Activated CD8-positive, alpha-beta T cell treated with anti-CD3 and anti-CD28 coated beads for 36 hours (primary cell): ENCODE results near the gene GALNT16. TPM values are rescaled to one million over a fixed set of nuclear protein-coding genes. Genes with fewer than 3 reads are reported as not detected.

ENCODE experiments used
- ATAC-seq: fragments of 200-7000 bp; cut with Tn5 transposase; one replicate; pipeline ENCODE4 v1.10.0; 2021; ENCODE audit warnings: mild to moderate bottlenecking, moderate library complexity
- CTCF ChIA-PET: fragments of 350-600 bp; sonication (Branson Sonifier 250); formaldehyde crosslinking; loops from one replicate; lab custom pipeline; 2021; ENCODE audit warnings: antibody characterized with exemption; lab: Charles Lee
- POLR2A ChIA-PET: fragments of 350-600 bp; sonication (Branson Sonifier 250); formaldehyde crosslinking; loops from one replicate; lab custom pipeline; 2021; ENCODE audit warnings: antibody characterized with exemption; lab: Charles Lee
- DNase-seq: peaks from one replicate; pipeline ENCODE4 v3.0.0-alpha.2; 2020
- H3K27ac Mint-ChIP-seq: one replicate; pipeline ENCODE4 v1.8.0; 2021; ENCODE audit warnings: mild to moderate bottlenecking, mixed read lengths
- H3K27me3 Mint-ChIP-seq: one replicate; pipeline ENCODE4 v1.8.0; 2021; ENCODE audit warnings: mixed read lengths
- H3K36me3 Mint-ChIP-seq: one replicate; pipeline ENCODE4 v1.8.0; 2021; ENCODE audit warnings: low read depth, mixed read lengths
- H3K4me1 Mint-ChIP-seq: one replicate; pipeline ENCODE4 v1.8.0; 2021; ENCODE audit warnings: low read depth, mixed read lengths
- H3K4me3 Mint-ChIP-seq: one replicate; pipeline ENCODE4 v1.8.0; 2021; ENCODE audit warnings: mild to moderate bottlenecking, moderate library complexity, mixed read lengths
- H3K9me3 Mint-ChIP-seq: one replicate; pipeline ENCODE4 v1.8.0; 2021; ENCODE audit warnings: mixed read lengths
- intact Hi-C: fragments of 100-400 bp; cut with micrococcal nuclease; formaldehyde crosslinking; loops from one replicate; pipeline ENCODE4 v1.10.0; 2022
- total RNA-seq, 2 experiments: library from RNA; stranded (reverse); gene quantifications; one replicate each; pipeline ENCODE4 v1.2.3, GENCODE V29; 2021
- TF ChIP-seq, protein P1 (sequence below): fragments of 200-600 bp; IDR thresholded peaks from one replicate; pipeline ENCODE4 v1.8.0; 2022; ENCODE audit warnings: antibody characterized with exemption, mild to moderate bottlenecking

Gene GALNT16
- total RNA-seq, 2 experiments from 2014 or later: not detected

- intact Hi-C loops: no loop called here
- no peak overlapping the region for H3K4me3 Mint-ChIP-seq
- POLR2A ChIA-PET: interaction anchor here (0.6 to 1.0 kb wide), 2 partner anchors 46 to 371 kb away, joined by 3 read pairs; no protein-coding TSS in a partner anchor
- H3K36me3 Mint-ChIP-seq: peaks cover 10% of the 10 kb centered on the region
- H3K27ac Mint-ChIP-seq: no peak overlapping the region
- TF ChIP-seq, protein P1, sequence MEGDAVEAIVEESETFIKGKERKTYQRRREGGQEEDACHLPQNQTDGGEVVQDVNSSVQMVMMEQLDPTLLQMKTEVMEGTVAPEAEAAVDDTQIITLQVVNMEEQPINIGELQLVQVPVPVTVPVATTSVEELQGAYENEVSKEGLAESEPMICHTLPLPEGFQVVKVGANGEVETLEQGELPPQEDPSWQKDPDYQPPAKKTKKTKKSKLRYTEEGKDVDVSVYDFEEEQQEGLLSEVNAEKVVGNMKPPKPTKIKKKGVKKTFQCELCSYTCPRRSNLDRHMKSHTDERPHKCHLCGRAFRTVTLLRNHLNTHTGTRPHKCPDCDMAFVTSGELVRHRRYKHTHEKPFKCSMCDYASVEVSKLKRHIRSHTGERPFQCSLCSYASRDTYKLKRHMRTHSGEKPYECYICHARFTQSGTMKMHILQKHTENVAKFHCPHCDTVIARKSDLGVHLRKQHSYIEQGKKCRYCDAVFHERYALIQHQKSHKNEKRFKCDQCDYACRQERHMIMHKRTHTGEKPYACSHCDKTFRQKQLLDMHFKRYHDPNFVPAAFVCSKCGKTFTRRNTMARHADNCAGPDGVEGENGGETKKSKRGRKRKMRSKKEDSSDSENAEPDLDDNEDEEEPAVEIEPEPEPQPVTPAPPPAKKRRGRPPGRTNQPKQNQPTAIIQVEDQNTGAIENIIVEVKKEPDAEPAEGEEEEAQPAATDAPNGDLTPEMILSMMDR: no peak
- H3K9me3 Mint-ChIP-seq: peaks cover 4% of the 10 kb centered on the region
- H3K27me3 Mint-ChIP-seq: no peaks in the 10 kb centered on the region
- no peak for ATAC-seq
- CTCF ChIA-PET: interaction anchor here (1.2 to 1.4 kb wide), 2 partner anchors 12 to 168 kb away, joined by 3 to 4 read pairs; no protein-coding TSS in a partner anchor
- no peak for DNase-seq
- H3K4me1 Mint-ChIP-seq: peaks cover 38% of the 10 kb centered on the region
Measured at GRCh38 chr14:69405762-69406161, 145.8 kb downstream of the GALNT16 start.

Other genes starting within 250 kb of the GALNT16 start
- 10 to 100 TPM; 34.3 to 36.5 TPM for gene DCAF5, start 107.0 kb upstream of the GALNT16 start, total RNA-seq
- 10 to 100 TPM in 1 of 2 experiments, 1 to 10 TPM in 1; 9.4 to 10.7 TPM for gene EXD2, start 68.7 kb upstream of the GALNT16 start, total RNA-seq
- 100 to 1,000 TPM; 301 to 313 TPM for gene ERH, start 138.1 kb downstream of the GALNT16 start, total RNA-seq
- 10 to 100 TPM; 39.2 to 41.3 TPM for gene SLC39A9, start 138.5 kb downstream of the GALNT16 start, total RNA-seq
- gene PLEKHD1, start 224.6 kb downstream of the GALNT16 start, total RNA-seq: under 1 TPM in 1 of 2 experiments, not detected in 1; 0.07 TPM